Measurements from ENCODE around the gene CHPF.

CHPF gene

GRCh38 chr2:219512524-219513216 is 30.9 kb downstream of the CHPF start:
- Histone ChIP-seq H3K27ac (ENCODE audit: low read depth, low read length) (no peak overlapping the region), H3K36me3 (ENCODE audit: insufficient read depth, low read length) (no peaks in the 10 kb centered on the region), H3K9me3 (ENCODE audit: low read length) (no peaks in the 10 kb centered on the region), H3K4me1 (ENCODE audit: insufficient read depth, low read length) (peaks cover 13% of the 10 kb centered on the region), H3K4me3 (ENCODE audit: low read depth in 1 of 2, low read length in 2 of 2) (no peak overlapping the region), H3K9ac (ENCODE audit: low read length) (no peak overlapping the region), H3K27me3 (ENCODE audit: control insufficient read depth in 1 of 2, insufficient read depth in 2 of 2, low read length in 2 of 2) (peaks cover 0 to 30% of the 10 kb centered on the region in 2 donors)

DNA sequence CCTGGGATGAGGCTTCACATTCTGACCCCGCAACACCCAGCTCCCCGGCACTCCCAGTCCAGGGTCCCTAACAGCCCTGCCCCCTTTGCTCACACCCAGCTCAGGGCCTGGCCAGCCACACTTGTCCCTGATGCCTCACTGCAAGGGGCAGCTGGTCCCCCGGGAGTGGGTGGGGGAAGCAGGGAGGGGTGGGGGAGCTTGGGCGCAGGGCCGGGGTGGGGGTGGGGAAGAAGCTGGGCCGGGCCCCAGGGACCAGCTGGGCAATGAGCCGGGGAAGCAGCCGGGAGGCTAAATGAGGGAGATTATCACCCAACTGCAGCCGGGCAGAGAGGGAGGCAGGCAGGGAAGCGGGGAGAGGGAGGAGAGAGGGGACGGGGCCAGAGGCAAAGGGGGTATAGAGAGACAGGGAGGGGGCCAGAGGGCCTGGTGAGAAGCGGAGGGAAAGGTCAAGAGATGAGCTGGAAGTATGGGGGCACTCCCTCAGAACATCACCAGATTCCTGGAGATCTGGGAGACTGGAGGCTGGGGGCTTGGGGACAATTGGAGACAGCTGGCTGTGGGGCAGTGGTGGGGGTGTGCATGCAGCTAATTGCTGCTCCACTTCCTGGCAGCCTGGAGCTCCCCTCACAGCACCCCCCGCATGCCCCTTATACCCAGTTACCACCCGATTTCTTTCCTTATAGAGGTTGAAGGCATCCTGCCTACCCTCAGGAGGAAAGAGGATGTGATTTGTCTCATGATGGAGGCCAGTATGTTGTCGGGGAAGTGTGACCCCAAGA is 31.9 kb downstream of the CHPF start:
- Histone ChIP-seq H3K27me3 (ENCODE audit: control insufficient read depth in 1 of 2, insufficient read depth in 2 of 2, low read length in 2 of 2) (peaks cover 0 to 30% of the 10 kb centered on the region in 2 donors), H3K9ac (ENCODE audit: low read length) (no peak overlapping the region), H3K9me3 (ENCODE audit: low read length) (no peaks in the 10 kb centered on the region), H3K4me1 (ENCODE audit: insufficient read depth, low read length) (peaks cover 13% of the 10 kb centered on the region), H3K36me3 (ENCODE audit: insufficient read depth, low read length) (peaks cover under 1% of the 10 kb centered on the region), H3K27ac (ENCODE audit: low read depth, low read length) (no peak overlapping the region), H3K4me3 (ENCODE audit: low read depth in 1 of 2, low read length in 2 of 2) (no peak overlapping the region)

DNA sequence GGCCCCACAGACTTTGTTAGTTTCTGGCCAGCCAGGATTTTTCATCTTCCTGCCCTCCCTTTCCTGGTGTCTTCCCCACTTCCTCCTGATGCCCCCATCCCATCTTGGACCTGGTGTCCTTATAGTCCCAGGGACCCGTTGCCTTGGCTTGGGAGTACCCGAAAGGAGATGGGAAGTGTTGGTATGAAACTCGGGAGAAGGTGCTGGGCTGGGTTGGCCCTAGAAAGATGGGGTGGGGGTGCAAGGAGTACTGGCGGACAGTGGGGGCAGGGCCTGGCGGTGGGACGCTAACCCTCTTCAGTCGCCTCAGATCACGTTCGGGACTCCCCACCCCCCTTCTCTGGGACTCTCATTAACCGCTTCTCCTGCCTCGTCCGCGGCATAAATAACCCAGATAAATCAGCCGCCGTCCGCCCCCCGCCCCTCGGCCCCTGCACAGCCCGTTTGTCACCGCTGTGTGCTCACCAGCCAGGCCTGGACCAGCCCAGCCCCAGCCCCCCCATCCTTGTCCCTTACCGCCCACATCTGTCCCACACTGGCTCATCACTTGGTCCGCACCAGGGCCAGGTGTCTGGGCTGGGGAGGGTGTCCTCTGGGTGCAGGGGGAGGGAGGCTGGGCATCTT is 33.0 kb downstream of the CHPF start:
- Histone ChIP-seq H3K9ac (ENCODE audit: low read length) (no peak overlapping the region), H3K27me3 (ENCODE audit: control insufficient read depth in 1 of 2, insufficient read depth in 2 of 2, low read length in 2 of 2) (peaks cover 0 to 30% of the 10 kb centered on the region in 2 donors), H3K9me3 (ENCODE audit: low read length) (no peaks in the 10 kb centered on the region), H3K36me3 (ENCODE audit: insufficient read depth, low read length) (peaks cover 12% of the 10 kb centered on the region), H3K4me3 (ENCODE audit: low read depth in 1 of 2, low read length in 2 of 2) (no peak overlapping the region), H3K4me1 (ENCODE audit: insufficient read depth, low read length) (peaks cover 13% of the 10 kb centered on the region), H3K27ac (ENCODE audit: low read depth, low read length) (no peak overlapping the region)

DNA sequence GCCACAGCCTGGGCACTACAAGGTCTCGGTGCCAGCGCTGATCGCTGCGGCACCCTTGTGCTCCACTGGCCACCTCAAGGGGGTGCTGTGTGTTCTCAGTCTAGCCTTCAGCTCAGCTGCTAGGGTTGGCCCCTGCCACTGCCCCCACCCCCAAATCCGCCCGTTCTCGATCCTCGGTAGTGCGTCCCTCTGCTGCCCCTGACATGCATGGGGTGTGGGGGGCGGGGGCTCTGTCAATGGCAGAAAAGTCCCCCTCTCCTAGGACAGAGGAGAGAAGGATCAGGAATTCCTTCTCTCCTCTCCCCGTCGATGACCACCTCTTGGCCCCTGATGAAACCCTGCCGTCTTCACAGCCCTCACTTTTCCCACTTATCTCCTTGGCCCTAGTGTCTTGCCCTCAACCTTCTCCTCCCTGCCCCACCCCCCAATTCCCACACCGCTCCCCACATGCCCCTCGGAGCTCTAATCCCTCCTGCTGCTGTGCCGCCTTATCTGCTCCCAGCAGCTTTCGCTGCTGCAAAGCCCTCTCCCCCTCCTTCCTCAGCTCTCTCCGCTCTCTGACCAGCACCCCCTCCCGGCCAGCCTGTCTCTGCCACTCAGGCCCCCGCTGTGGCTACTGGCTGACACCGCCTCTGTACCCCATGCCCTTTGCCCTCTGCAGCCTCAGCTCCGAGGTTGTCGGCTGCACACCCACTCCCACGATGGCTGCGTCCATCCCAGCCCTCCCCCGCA is 33.7 kb downstream of the CHPF start:
- Histone ChIP-seq H3K4me1 (ENCODE audit: insufficient read depth, low read length) (peaks cover 13% of the 10 kb centered on the region), H3K36me3 (ENCODE audit: insufficient read depth, low read length) (peaks cover 15% of the 10 kb centered on the region), H3K9ac (ENCODE audit: low read length) (no peak overlapping the region), H3K4me3 (ENCODE audit: low read depth in 1 of 2, low read length in 2 of 2) (peak overlapping the region in 1 of 2 donors; percentile 53), H3K9me3 (ENCODE audit: low read length) (no peaks in the 10 kb centered on the region), H3K27me3 (ENCODE audit: control insufficient read depth in 1 of 2, insufficient read depth in 2 of 2, low read length in 2 of 2) (peaks cover 0 to 30% of the 10 kb centered on the region in 2 donors), H3K27ac (ENCODE audit: low read depth, low read length) (no peak overlapping the region)

DNA sequence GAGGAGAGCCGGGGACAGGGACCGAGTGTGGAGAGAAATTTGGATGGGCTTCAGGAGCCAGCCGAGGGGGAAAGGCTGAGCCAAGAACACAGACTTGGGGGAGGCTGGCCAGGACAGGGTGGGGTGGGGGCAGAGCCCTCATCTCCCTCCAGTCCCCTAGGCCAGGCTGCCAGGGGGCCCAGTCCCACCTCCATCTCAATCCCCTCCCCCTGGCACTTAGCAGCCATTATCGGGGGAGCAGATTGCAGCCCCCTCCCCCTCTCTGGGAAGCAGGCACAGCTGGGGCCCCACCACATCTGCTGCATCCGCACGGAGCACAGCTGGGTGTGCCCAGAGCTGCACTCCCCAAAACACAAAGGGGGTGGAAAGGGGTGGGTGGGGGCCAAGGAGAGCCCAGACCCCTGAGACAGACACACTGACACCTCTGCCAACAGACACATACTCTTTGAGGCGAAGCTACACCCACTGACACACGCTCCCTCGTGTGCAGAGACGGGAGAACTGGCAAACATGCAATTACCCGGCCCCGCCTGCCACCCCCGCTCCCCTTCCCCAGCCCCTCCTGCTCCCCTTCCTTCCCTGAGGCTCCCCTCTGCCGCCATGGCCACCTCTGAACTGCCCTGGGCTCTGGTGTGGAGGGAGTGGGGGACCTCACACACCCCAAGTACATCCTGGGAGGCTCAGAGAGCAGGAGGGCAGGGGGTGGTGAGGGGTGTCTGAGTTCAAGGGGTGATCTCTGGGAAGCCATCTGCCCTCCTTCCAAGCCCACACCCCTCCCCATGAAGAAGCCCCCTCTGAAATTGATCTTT is 34.4 kb downstream of the CHPF start:
- Histone ChIP-seq H3K9ac (ENCODE audit: low read length) (no peak overlapping the region), H3K9me3 (ENCODE audit: low read length) (no peaks in the 10 kb centered on the region), H3K27ac (ENCODE audit: low read depth, low read length) (no peak overlapping the region), H3K4me3 (ENCODE audit: low read depth in 1 of 2, low read length in 2 of 2) (peak overlapping the region in 1 of 2 donors; percentile 53), H3K27me3 (ENCODE audit: control insufficient read depth in 1 of 2, insufficient read depth in 2 of 2, low read length in 2 of 2) (peaks cover 0 to 24% of the 10 kb centered on the region in 2 donors), H3K4me1 (ENCODE audit: insufficient read depth, low read length) (peaks cover 13% of the 10 kb centered on the region), H3K36me3 (ENCODE audit: insufficient read depth, low read length) (peaks cover 23% of the 10 kb centered on the region)

DNA sequence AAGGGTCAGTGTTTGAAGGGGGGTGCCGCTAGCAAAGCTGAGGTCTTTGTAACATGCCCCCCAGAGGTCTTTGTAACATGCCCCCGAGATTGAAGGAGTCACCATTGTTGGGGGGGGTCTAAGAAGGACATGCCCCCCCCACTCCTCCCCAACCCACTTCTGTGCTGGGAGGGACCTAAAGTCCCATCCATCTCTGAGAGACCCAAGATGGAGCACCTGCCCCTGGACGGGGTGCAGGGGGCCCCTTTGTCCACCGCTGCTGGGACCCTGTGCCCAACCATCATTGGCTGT is 35.2 kb downstream of the CHPF start:
- no peaks in the 10 kb centered on the region for H3K9me3 ChIP-seq (ENCODE audit: low read length)
- peaks cover 0 to 21% of the 10 kb centered on the region in 2 donors for H3K27me3 ChIP-seq (ENCODE audit: control insufficient read depth in 1 of 2, insufficient read depth in 2 of 2, low read length in 2 of 2)
- no peak overlapping the region for H3K27ac ChIP-seq (ENCODE audit: low read depth, low read length)
- no peak overlapping the region for H3K9ac ChIP-seq (ENCODE audit: low read length)
- H3K36me3 ChIP-seq (ENCODE audit: insufficient read depth, low read length): peaks cover 31% of the 10 kb centered on the region
- no peak overlapping the region for H3K4me3 ChIP-seq (ENCODE audit: low read depth in 1 of 2, low read length in 2 of 2)
- H3K4me1 ChIP-seq (ENCODE audit: insufficient read depth, low read length): peaks cover 13% of the 10 kb centered on the region

GRCh38 chr2:219507581-219508443 is 35.8 kb downstream of the CHPF start:
- Histone ChIP-seq H3K4me3 (ENCODE audit: low read depth in 1 of 2, low read length in 2 of 2) (no peak overlapping the region), H3K36me3 (ENCODE audit: insufficient read depth, low read length) (peaks cover 35% of the 10 kb centered on the region), H3K27ac (ENCODE audit: low read depth, low read length) (no peak overlapping the region), H3K9ac (ENCODE audit: low read length) (no peak overlapping the region), H3K9me3 (ENCODE audit: low read length) (no peaks in the 10 kb centered on the region), H3K27me3 (ENCODE audit: control insufficient read depth in 1 of 2, insufficient read depth in 2 of 2, low read length in 2 of 2) (peaks cover 0 to 15% of the 10 kb centered on the region in 2 donors), H3K4me1 (ENCODE audit: insufficient read depth, low read length) (peaks cover 13% of the 10 kb centered on the region)

GRCh38 chr2:219506802-219507526 is 36.6 kb downstream of the CHPF start:
- no peak overlapping the region for H3K9ac ChIP-seq (ENCODE audit: low read length)

DNA sequence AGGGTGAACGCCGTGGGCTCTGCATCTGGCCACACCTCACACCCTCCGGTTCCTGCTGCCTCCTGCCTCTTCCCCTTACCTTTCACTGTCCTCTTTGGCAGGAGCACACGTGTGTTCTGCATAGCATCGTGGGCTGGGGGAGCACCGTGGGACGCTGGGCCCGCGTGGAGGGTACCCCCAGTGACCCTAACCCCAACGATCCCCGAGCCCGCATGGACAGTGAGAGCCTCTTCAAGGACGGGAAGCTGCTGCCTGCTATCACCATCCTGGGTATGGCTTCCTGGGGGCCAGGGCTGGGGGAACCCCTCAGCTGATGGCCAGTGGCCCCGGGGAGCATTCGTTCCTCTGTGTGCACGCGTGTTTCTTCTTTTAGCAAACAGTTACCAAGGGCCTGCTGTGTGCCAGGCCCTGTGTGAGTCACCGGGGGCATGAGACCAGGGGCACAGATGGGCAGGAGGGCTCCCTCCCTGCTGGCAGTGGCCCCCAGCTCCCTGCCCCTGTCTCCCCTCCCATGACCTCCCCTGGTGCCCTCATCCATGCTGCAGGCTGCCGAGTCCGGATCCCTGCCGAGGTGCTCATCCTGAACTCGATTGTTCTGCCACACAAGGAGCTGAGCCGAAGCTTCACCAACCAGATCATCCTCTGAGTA is 37.3 kb downstream of the CHPF start:
- H3K27ac ChIP-seq (ENCODE audit: low read depth, low read length): no peak overlapping the region
- peaks cover 13% of the 10 kb centered on the region for H3K4me1 ChIP-seq (ENCODE audit: insufficient read depth, low read length)
- H3K9ac ChIP-seq (ENCODE audit: low read length): no peak overlapping the region
- H3K36me3 ChIP-seq (ENCODE audit: insufficient read depth, low read length): peaks cover 43% of the 10 kb centered on the region
- H3K9me3 ChIP-seq (ENCODE audit: low read length): no peaks in the 10 kb centered on the region
- peaks cover 0 to 11% of the 10 kb centered on the region in 2 donors for H3K27me3 ChIP-seq (ENCODE audit: control insufficient read depth in 1 of 2, insufficient read depth in 2 of 2, low read length in 2 of 2)
- no peak overlapping the region for H3K4me3 ChIP-seq (ENCODE audit: low read depth in 1 of 2, low read length in 2 of 2)

More at GRCh38 chr2:219506802-219507526, 36.6 kb downstream of the CHPF start:
- H3K27ac ChIP-seq (ENCODE audit: low read depth, low read length): no peak overlapping the region
- H3K4me3 ChIP-seq (ENCODE audit: low read depth in 1 of 2, low read length in 2 of 2): no peak overlapping the region
- H3K36me3 ChIP-seq (ENCODE audit: insufficient read depth, low read length): peaks cover 37% of the 10 kb centered on the region
- H3K9me3 ChIP-seq (ENCODE audit: low read length): no peaks in the 10 kb centered on the region
- peaks cover 13% of the 10 kb centered on the region for H3K4me1 ChIP-seq (ENCODE audit: insufficient read depth, low read length)
- peaks cover 0 to 11% of the 10 kb centered on the region in 2 donors for H3K27me3 ChIP-seq (ENCODE audit: control insufficient read depth in 1 of 2, insufficient read depth in 2 of 2, low read length in 2 of 2)

Data from muscle layer of colon (tissue), 2 donors.